Renal pelvis (tissue), 12 donors: ENCODE data around the gene CST7. TPM values are rescaled to one million over a fixed set of nuclear protein-coding genes. Genes with fewer than 3 reads are reported as not detected.
"Not testable (repeated sequence)": the region's sequence is repeated elsewhere in the genome, so short reads cannot be mapped to it uniquely, and the experiment has no call there.

Experiments used
- DNase-seq: peaks from one replicate; pipeline ENCODE4 v3.0.0-alpha.2; 2013
- long read RNA-seq, 16 experiments: transcript quantifications; one replicate each; lab custom pipeline, GENCODE V29; 2026
- polyA plus RNA-seq, 3 donors: library from polyadenylated mRNA; unstranded; fragments of 120-200 nt; gene quantifications; one replicate each; pipeline ENCODE4 v1.2.1, GENCODE V29; 2013; ENCODE audit not compliant: insufficient read length in 3 of 3

Gene CST7, protein sequence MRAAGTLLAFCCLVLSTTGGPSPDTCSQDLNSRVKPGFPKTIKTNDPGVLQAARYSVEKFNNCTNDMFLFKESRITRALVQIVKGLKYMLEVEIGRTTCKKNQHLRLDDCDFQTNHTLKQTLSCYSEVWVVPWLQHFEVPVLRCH
- under 1 TPM; 0.24 to 0.46 (median 0.38) TPM for polyA plus RNA-seq
- long read RNA-seq, donor 1, partial matches to known transcripts: 24 of 94 reads
- long read RNA-seq, donor 1, other reads (novel, unspliced or antisense): 70 of 94 reads
- long read RNA-seq, donor 2, partial matches to known transcripts: 14 of 97 reads
- long read RNA-seq, donor 2, other reads (novel, unspliced or antisense): 83 of 97 reads
- long read RNA-seq, donor 3, partial matches to known transcripts: 0 of 1 reads
- long read RNA-seq, donor 3, other reads (novel, unspliced or antisense): 0 of 1 reads
- long read RNA-seq, donor 4, partial matches to known transcripts: 24 of 83 reads
- long read RNA-seq, donor 4, other reads (novel, unspliced or antisense): 58 of 83 reads
- long read RNA-seq, donor 5: 0 reads
- long read RNA-seq, donor 6, partial matches to known transcripts: 0 of 1 reads
- long read RNA-seq, donor 6, other reads (novel, unspliced or antisense): 0 of 1 reads
- long read RNA-seq, donor 7: 0 reads
- long read RNA-seq, donor 8: 0 reads
- long read RNA-seq, donor 9: 0 reads
- long read RNA-seq, donor 10: 0 reads
- long read RNA-seq, donor 11: 0 reads
- long read RNA-seq, donor 12, partial matches to known transcripts: 0 of 1 reads
- long read RNA-seq, donor 12, other reads (novel, unspliced or antisense): 0 of 1 reads
- long read RNA-seq, donor 13, partial matches to known transcripts: 15 of 40 reads
- long read RNA-seq, donor 13, other reads (novel, unspliced or antisense): 25 of 40 reads
- long read RNA-seq, donor 14, partial matches to known transcripts: 0 of 1 reads
- long read RNA-seq, donor 14, other reads (novel, unspliced or antisense): 0 of 1 reads
- long read RNA-seq, donor 15, partial matches to known transcripts: 35 of 118 reads
- long read RNA-seq, donor 15, other reads (novel, unspliced or antisense): 83 of 118 reads
- long read RNA-seq, donor 16: 0 reads

GRCh38 chr20:24948939-24949679 is at the start of gene CST7:
CST7 (plus strand) TSS chr20:24949269; CDS start chr20:24949506, 237 bp downstream.
- DNase-seq: no peak

DNA sequence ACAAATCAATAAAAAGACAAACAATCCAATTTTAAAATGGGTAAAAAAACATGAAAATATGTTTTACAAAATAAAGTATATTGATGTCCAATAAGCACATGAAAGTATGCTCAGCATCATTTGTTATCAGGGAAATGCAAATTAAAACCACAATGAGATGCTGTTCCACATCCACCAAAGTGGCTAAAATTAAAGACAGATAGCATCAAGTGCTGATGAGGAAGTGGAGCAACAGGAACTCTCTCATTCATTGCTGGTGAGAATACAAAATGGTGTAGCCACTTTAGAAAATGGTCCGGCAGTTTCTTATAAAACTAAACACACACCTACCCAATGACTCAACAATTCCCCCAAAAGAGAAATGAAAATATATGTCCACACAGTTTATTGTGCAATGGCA is 42.3 kb upstream of the CST7 start:
- DNase-seq: no peak

DNA sequence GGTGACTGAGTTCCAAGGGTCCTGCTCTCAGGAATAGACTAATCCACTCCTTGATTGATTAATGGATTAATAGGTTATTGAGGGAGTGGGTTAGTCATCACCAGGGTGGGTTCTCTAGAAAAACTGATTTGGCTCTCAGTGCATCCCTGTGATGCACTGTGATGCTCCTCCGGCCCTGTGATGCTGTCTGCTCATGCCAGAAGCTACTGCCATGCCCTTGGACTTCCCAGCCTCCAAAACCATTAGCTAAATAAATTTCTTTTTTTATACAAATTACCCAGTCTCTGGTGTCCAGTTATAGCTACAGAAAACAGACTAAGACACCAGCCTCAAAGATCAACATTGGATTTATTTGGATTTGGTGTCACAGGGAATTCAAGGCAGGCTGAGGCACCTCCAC is 40.4 kb upstream of the CST7 start:
- DNase-seq: no peak

GRCh38 chr20:24909086-24909780 is 39.8 kb upstream of the CST7 start:
- DNase-seq: no peak

DNA sequence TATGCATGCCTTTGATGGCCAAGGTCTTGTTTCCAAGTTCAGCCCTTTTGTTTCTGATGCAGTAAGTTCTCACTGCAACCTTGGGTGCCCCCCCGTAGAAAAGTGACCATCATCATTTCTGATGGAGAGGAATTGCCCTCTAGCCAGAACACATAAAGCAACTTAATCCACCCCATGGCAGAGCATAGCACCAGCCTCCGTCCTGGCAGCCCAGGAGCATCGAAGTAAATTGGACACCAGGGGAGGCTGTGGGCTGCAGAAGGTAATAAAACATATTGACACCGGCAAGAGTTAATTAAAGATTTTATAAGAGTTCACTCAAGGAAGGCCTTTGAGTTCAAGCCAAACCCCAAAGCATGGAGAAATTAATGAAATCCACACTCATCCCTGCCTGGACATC is 39.2 kb upstream of the CST7 start:
- peak; percentile 29 for DNase-seq

GRCh38 chr20:24910461-24910860 is 38.6 kb upstream of the CST7 start:
- no peak for DNase-seq

- no peak for DNase-seq
Measured at GRCh38 chr20:24911461-24911860, 37.6 kb upstream of the CST7 start.

- no peak for DNase-seq
Measured at GRCh38 chr20:24912397-24913075, 36.5 kb upstream of the CST7 start.

DNA sequence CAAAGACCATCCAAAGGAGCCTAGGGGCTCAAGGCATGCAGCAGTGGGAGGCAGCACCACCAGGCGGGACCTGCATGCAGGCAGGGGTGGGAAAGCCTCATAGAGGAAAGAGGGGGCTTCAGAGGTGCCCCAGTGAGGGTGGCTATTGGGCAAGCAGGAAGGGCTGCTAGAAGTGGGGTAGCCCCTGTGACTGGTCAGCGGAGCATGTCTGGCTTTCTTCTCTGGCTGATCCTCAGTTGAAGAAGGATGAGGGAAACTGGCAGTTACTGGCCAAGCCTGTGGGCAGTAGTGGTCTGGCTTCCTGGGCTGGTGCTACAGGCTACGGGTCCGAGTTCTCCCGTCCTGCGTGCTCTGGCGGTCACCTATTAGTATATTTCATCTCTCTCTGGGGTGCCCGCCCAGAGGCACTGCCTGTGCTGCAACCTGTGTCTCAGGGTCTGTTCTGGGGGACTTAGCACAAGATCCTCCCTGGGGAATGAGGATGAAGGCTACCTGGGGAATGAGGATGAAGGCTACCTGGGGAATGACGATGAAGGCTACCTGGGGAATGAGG is 35.9 kb upstream of the CST7 start:
- no peak for DNase-seq

- DNase-seq: no peak
Measured at GRCh38 chr20:24914388-24915241, 34.5 kb upstream of the CST7 start.

GRCh38 chr20:24915440-24915839 is 33.6 kb upstream of the CST7 start:
- no peak for DNase-seq

- DNase-seq: no peak
Measured at GRCh38 chr20:24915892-24916291, 33.2 kb upstream of the CST7 start.

DNA sequence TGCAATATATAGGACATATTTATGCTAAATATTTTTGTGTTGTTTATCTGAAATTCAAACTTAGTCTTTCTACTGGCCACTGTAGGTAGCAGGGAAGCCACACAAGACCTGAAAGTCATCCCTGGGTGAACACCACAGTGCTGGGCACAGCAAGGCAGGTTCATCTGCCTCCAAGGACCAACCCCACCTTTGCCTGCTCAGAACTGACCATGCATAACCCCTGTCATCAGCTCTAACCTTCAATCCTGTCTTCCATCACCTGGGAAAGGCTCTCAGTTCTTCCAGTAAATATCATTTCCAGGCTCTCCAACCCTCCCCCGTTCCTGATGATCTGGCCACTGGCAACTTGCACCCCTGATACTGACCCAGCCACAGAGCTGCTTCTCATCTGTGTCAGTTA is 32.7 kb upstream of the CST7 start:
- no peak for DNase-seq

DNA sequence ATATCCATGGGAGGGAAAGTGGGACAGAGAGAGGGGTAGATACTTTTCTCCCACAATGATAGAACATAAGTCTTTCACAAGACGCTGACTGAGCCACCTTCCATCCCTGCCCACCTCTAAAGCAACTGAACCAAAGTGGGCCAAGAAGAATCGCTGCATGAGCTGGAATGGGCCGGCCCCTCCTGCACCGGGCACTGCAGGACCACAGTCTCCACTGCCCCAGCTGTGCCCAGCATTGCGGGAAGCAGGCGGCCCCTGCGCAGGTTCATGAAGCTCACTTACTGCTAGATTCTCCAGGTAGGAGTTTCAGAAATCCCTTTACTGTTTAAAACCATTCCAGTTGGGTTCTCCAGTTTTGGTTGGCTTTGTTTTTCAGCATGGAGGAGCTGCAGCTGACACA is 32.0 kb upstream of the CST7 start:
- DNase-seq: no peak

- DNase-seq: peak; percentile 82
Measured at GRCh38 chr20:24917797-24918578, 31.1 kb upstream of the CST7 start.

DNA sequence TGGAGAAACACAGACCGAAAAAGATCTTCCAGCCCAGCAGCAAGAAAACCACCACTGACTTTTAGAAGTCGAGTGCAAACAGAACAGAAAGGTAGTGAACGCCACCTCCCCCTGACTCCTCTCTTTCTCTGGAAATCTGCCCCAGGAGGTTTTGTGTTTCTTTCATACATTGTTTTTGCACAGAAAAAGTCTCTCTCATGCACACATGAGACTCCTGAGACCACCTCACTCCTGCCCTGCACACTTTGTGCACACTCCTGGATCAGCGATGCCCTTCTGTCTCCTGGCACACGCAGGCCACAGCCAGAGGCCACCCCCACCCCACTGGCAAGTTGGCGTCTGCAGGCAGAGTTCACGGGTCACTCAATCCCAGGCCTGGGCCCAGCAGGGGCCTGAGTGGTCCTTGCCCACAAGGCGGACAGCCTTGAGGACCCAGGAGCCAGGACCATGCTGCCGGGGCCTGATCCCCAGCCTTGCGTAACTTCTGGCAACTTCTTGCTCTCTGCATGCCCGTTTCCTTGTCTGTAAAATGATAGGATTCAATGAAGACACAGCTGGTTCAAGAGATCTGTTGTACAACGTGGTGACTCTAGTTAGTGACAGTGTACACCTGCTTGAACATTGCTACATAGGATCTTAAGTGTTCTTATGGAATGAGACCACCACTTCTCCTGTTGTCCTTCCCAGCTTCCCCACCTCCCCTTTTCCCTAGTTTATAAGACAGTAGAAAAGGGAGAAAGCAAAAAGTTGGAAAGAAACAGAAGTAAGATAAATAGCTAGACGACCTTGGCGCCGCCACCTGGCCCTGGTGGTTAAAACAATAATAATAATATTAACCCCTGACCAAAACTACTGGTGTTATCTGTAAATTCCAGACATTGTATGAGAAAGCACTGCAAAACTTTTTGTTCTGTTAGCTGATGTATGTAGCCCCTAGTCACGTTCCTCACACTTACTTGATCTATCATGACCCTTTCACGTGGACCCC is 30.2 kb upstream of the CST7 start:
- DNase-seq: no peak

GRCh38 chr20:24919665-24920064 is 29.4 kb upstream of the CST7 start:
- DNase-seq: not testable (repeated sequence)
